Endothelial cell of umbilical vein (primary cell): ENCODE data around the gene MDFIC. TPM values are rescaled to one million over a fixed set of nuclear protein-coding genes. Genes with fewer than 3 reads are reported as not detected.

Experiments used
- BruUV-seq: library from RNA; stranded (reverse); fragments of 400-500 nt; replicated peaks from 2 replicates; lab custom pipeline; 2021; lab: Mats Ljungman, UMichigan
- CTCF ChIA-PET: fragments of 300-600, 350-600 bp; sonication (Branson Sonifier 250); formaldehyde crosslinking; loops from one replicate; lab custom pipeline; 2021; ENCODE audit warnings: antibody characterized with exemption, inconsistent platforms; lab: Charles Lee
- POLR2A ChIA-PET: fragments of 300-600, 350-600 bp; sonication (Branson Sonifier 250); formaldehyde crosslinking; loops from one replicate; lab custom pipeline; 2021; ENCODE audit warnings: antibody characterized with exemption, inconsistent platforms; lab: Charles Lee
- DNase-seq: peaks from one replicate; pipeline ENCODE4 v3.0.0-alpha.2; 2011; ENCODE audit warnings: low read depth, low spot score
- FAIRE-seq: peaks from 2 replicates; lab custom pipeline; 2011; peaks lifted over from hg19 to GRCh38; lab: Jason Lieb, UNC
- H2AFZ ChIP-seq: 2 replicates; pipeline ENCODE4 v1.6.0; 2012; ENCODE audit warnings: low read depth, low read length, control low read depth, inconsistent platforms
- H3K27ac ChIP-seq: 2 replicates; pipeline ENCODE4 v1.5.1; 2011; ENCODE audit warnings: low read depth, mild to moderate bottlenecking, control low read depth, low read length, moderate library complexity; ENCODE audit not compliant: insufficient read depth
- H3K27me3 ChIP-seq, 2 experiments: 2 replicates each; pipeline versions ENCODE4 v1.6.0 to v1.6.1; 2011; ENCODE audit warnings: low read length in 2 of 2, mixed read lengths in 1 of 2; ENCODE audit not compliant: control insufficient read depth in 2 of 2, insufficient read depth in 2 of 2
- H3K36me3 ChIP-seq, 2 experiments: 2 replicates in 1 of 2; 3 replicates in 1 of 2; pipeline ENCODE4 v1.5.1; 2011; ENCODE audit warnings: low read length in 2 of 2, mild to moderate bottlenecking in 1 of 2, moderate library complexity in 1 of 2; ENCODE audit not compliant: control insufficient read depth in 2 of 2, insufficient read depth in 2 of 2; ENCODE audit errors: extremely low read depth in 1 of 2
- H3K4me1 ChIP-seq: 3 replicates; pipeline ENCODE4 v1.5.1; 2011; ENCODE audit warnings: mild to moderate bottlenecking, low read length; ENCODE audit not compliant: control insufficient read depth, insufficient read depth; ENCODE audit errors: extremely low read depth
- H3K4me2 ChIP-seq: 2 replicates; pipeline ENCODE4 v1.6.1; 2011; ENCODE audit warnings: low read length, control low read depth, mixed read lengths; ENCODE audit not compliant: insufficient read depth
- H3K4me3 ChIP-seq, 3 experiments: fragments of 200-600 bp in 1 of 3; sonication (generic), shearing (Covaris generic) in 1 of 3; replicated peaks in 1 of 3; 2 replicates each; pipeline ENCODE4 v1.5.1; 2011 to 2016; ENCODE audit warnings: control low read depth in 3 of 3, low read length in 3 of 3, mild to moderate bottlenecking in 2 of 3, inconsistent platforms in 1 of 3, low read depth in 1 of 3, moderate library complexity in 1 of 3; ENCODE audit not compliant: insufficient read depth in 1 of 3
- H3K79me2 ChIP-seq: 2 replicates; pipeline ENCODE4 v1.6.0; 2012; ENCODE audit warnings: low read length, inconsistent platforms; ENCODE audit not compliant: control insufficient read depth, insufficient read depth
- H3K9ac ChIP-seq: replicated peaks from 2 replicates; pipeline ENCODE3; 2011; ENCODE audit warnings: low read length, control low read depth; ENCODE audit not compliant: insufficient read depth; ENCODE audit errors: extremely low read depth
- H3K9me1 ChIP-seq: replicated peaks from 3 replicates; pipeline ENCODE4 v1.6.0; 2011; ENCODE audit warnings: mild to moderate bottlenecking, low read length; ENCODE audit not compliant: control insufficient read depth, insufficient read depth; ENCODE audit errors: extremely low read depth
- H3K9me3 ChIP-seq: replicated peaks from 2 replicates; pipeline ENCODE4 v1.5.1; 2012; ENCODE audit warnings: low read length, inconsistent platforms; ENCODE audit not compliant: control insufficient read depth, insufficient read depth
- H4K20me1 ChIP-seq: replicated peaks from 2 replicates; pipeline ENCODE3; 2011; ENCODE audit warnings: mild to moderate bottlenecking, low read length; ENCODE audit not compliant: control insufficient read depth, insufficient read depth; ENCODE audit errors: extremely low read depth
- CTCF ChIP-seq, 2 donors: IDR thresholded peaks; 1 replicate in 1 of 2; 2 replicates in 1 of 2; pipeline ENCODE4 v1.5.1; 2011; ENCODE audit warnings: low read length in 2 of 2, mild to moderate bottlenecking in 2 of 2, moderate library complexity in 2 of 2, control low read depth in 1 of 2, inconsistent platforms in 1 of 2, low read depth in 1 of 2; ENCODE audit not compliant: insufficient read depth in 1 of 2; ENCODE audit errors: extremely low read depth in 1 of 2
- EZH2 ChIP-seq: IDR thresholded peaks from 2 replicates; pipeline ENCODE4 v1.6.1; 2012; ENCODE audit warnings: borderline replicate concordance, low read depth, mild to moderate bottlenecking, moderate library complexity, low read length, inconsistent platforms; ENCODE audit not compliant: severe bottlenecking
- FOS ChIP-seq: IDR thresholded peaks from 2 replicates; pipeline ENCODE4 v1.6.1; 2011; ENCODE audit warnings: mild to moderate bottlenecking, low read length, moderate library complexity, borderline replicate concordance; ENCODE audit not compliant: insufficient read depth
- GATA2 ChIP-seq: IDR thresholded peaks from 2 replicates; pipeline ENCODE4 v1.7.0; 2011; ENCODE audit warnings: low read depth, mild to moderate bottlenecking, moderate library complexity, mixed read lengths, low read length; ENCODE audit not compliant: insufficient read length, insufficient read depth
- JUN ChIP-seq: IDR thresholded peaks from 2 replicates; pipeline ENCODE4 v1.6.1; 2011; ENCODE audit warnings: borderline replicate concordance, low read depth; ENCODE audit not compliant: insufficient read length, insufficient read depth
- MAX ChIP-seq: IDR thresholded peaks from 2 replicates; pipeline ENCODE4 v1.6.1; 2011; ENCODE audit not compliant: insufficient read depth, insufficient read length
- MYC ChIP-seq: IDR thresholded peaks from one replicate; pipeline ENCODE4 v1.6.1; 2011; ENCODE audit warnings: mild to moderate bottlenecking, low read depth, low read length
- POLR2A ChIP-seq: IDR thresholded peaks from 2 replicates; pipeline ENCODE4 v1.6.1; 2012; ENCODE audit warnings: low read depth, mild to moderate bottlenecking, control low read depth, low read length
- POLR2AphosphoS5 ChIP-seq: IDR thresholded peaks from 2 replicates; pipeline ENCODE4 v1.6.1; 2012; ENCODE audit warnings: low read depth, mild to moderate bottlenecking, control low read depth, low read length, moderate library complexity; ENCODE audit not compliant: insufficient read depth
- dilution Hi-C: fragments of 300-500 bp; cut with MboI; formaldehyde crosslinking; loops from one replicate; pipeline ENCODE4 v1.15.0; 2019; ENCODE audit warnings: low sequenced_read_pairs; ENCODE audit not compliant: extremely low pct_ligation_motif_present
- intact Hi-C: fragments of 100-400 bp; cut with micrococcal nuclease; formaldehyde crosslinking; loops from one replicate; pipeline ENCODE4 v1.10.0; 2022
- polyA plus RNA-seq, 4 experiments: library from polyadenylated mRNA; depleted of rRNA in 3 of 4; stranded (reverse) in 3 of 4; unstranded in 1 of 4; fragments of >200 nt; gene quantifications; 2 replicates each; pipeline versions ENCODE4 v1.2.1 to v1.2.3, GENCODE V29; 2011 to 2012; ENCODE audit warnings: missing spikeins in 1 of 4
- total RNA-seq: library from RNA; stranded (reverse); gene quantifications from 2 replicates; pipeline ENCODE4 v1.2.3, GENCODE V29; 2021

MDFIC gene
- total and polyA plus RNA-seq, 2 donors (not counting 3 experiments of a cell fraction or from before 2014, with no cell fraction given) = 6.5 to 14.2 TPM

GRCh38 chr7:114919587-114919986, 2.3 kb upstream of the MDFIC start:
- Histone ChIP-seq H4K20me1 (no peaks in the 10 kb centered on the region), H3K4me1 (peaks cover 3% of the 10 kb centered on the region), H3K27me3 (peaks cover 0 to 2% of the 10 kb centered on the region in 2 experiments), H3K9me3 (no peaks in the 10 kb centered on the region), H3K4me3 (no peak overlapping the region), H3K36me3 (no peaks in the 10 kb centered on the region), H3K79me2 (no peaks in the 10 kb centered on the region), H3K9me1 (no peaks in the 10 kb centered on the region), H3K9ac (no peak overlapping the region), H3K4me2 (no peak overlapping the region), H3K27ac (no peak overlapping the region), H2AFZ (no peak overlapping the region)
- CTCF ChIA-PET = interaction anchor here (1.6 kb wide), 1 partner anchor 10 kb away, joined by 4 read pairs; no protein-coding TSS in a partner anchor
- intact Hi-C loops (no loop called here), dilution Hi-C loops (no loop called here)
- DNase-seq (no peak), FAIRE-seq (no peak)
- POLR2A ChIA-PET = no interaction called here
- no peak for TF ChIP-seq EZH2
- no peak for TF ChIP-seq MYC
- no peak for TF ChIP-seq FOS
- no peak for TF ChIP-seq GATA2
- TF ChIP-seq POLR2AphosphoS5 = no peak
- no peak for TF ChIP-seq CTCF (IDR thresholded peaks at IDR 0.05; ENCODE audit: extremely low read depth in 1 of 2, insufficient read depth in 1 of 2, low read depth in 1 of 2, low read length in 2 of 2)
- TF ChIP-seq POLR2A = no peak
- TF ChIP-seq MAX = no peak
- TF ChIP-seq JUN = no peak
- BruUV-seq = no TSS peak
